ENCODE results near the gene RMND5B.

- no peak for TF ChIP-seq POLR2AphosphoS5 (IDR thresholded peaks at IDR 0.05)
- TF ChIP-seq EP300 (IDR thresholded peaks at IDR 0.05): no peak
- TF ChIP-seq, protein P1, sequence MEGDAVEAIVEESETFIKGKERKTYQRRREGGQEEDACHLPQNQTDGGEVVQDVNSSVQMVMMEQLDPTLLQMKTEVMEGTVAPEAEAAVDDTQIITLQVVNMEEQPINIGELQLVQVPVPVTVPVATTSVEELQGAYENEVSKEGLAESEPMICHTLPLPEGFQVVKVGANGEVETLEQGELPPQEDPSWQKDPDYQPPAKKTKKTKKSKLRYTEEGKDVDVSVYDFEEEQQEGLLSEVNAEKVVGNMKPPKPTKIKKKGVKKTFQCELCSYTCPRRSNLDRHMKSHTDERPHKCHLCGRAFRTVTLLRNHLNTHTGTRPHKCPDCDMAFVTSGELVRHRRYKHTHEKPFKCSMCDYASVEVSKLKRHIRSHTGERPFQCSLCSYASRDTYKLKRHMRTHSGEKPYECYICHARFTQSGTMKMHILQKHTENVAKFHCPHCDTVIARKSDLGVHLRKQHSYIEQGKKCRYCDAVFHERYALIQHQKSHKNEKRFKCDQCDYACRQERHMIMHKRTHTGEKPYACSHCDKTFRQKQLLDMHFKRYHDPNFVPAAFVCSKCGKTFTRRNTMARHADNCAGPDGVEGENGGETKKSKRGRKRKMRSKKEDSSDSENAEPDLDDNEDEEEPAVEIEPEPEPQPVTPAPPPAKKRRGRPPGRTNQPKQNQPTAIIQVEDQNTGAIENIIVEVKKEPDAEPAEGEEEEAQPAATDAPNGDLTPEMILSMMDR (IDR thresholded peaks at IDR 0.05): no peak
- TF ChIP-seq POLR2A (IDR thresholded peaks at IDR 0.05): no peak
Measured at GRCh38 chr5:178160176-178160575, 29.4 kb downstream of the RMND5B start.

Data from sigmoid colon (tissue), 4 donors.